Measurements from ENCODE around the gene BARHL1. TPM values are rescaled to one million over a fixed set of nuclear protein-coding genes. Genes with fewer than 3 reads are reported as not detected.

BARHL1 gene
- polyA plus RNA-seq, 1 donor from 2014 or later: not detected

- Histone ChIP-seq H3K9me2 (ENCODE audit: insufficient read depth, low read length) (no peaks in the 10 kb centered on the region), H3K27ac (ENCODE audit: low read length) (no peak overlapping the region), H3K4me3 (ENCODE audit: low read length) (no peak overlapping the region), H3K79me2 (replicated peaks; ENCODE audit: insufficient read depth, low read length) (no peaks in the 10 kb centered on the region), H3K9me3 (ENCODE audit: low read length) (no peaks in the 10 kb centered on the region), H4K20me1 (ENCODE audit: insufficient read depth) (no peaks in the 10 kb centered on the region), H3F3A (ENCODE audit: insufficient read depth, low read length, poor library complexity, severe bottlenecking) (no peaks in the 10 kb centered on the region), H3K36me3 (ENCODE audit: insufficient read depth, low read length) (no peaks in the 10 kb centered on the region), H3K27me3 (ENCODE audit: insufficient read depth, low read depth, low read length) (no peaks in the 10 kb centered on the region), H2AFZ (ENCODE audit: low read depth, low read length) (no peak overlapping the region), H3K9ac (ENCODE audit: low read length) (no peak overlapping the region), H3K4me2 (ENCODE audit: low read length) (no peak overlapping the region)
- no peak for TF ChIP-seq SMC3 (conservative IDR thresholded peaks at IDR 0.05; ENCODE audit: poor library complexity)
- TF ChIP-seq POLR2AphosphoS5 (IDR thresholded peaks at IDR 0.05): no peak
- no peak for TF ChIP-seq EZH2 (IDR thresholded peaks at IDR 0.05; ENCODE audit: borderline replicate concordance, insufficient read depth, low read length, poor library complexity, severe bottlenecking)
- TF ChIP-seq MXI1 (conservative IDR thresholded peaks at IDR 0.05; ENCODE audit: poor library complexity, severe bottlenecking): no peak
- TF ChIP-seq, protein P1, sequence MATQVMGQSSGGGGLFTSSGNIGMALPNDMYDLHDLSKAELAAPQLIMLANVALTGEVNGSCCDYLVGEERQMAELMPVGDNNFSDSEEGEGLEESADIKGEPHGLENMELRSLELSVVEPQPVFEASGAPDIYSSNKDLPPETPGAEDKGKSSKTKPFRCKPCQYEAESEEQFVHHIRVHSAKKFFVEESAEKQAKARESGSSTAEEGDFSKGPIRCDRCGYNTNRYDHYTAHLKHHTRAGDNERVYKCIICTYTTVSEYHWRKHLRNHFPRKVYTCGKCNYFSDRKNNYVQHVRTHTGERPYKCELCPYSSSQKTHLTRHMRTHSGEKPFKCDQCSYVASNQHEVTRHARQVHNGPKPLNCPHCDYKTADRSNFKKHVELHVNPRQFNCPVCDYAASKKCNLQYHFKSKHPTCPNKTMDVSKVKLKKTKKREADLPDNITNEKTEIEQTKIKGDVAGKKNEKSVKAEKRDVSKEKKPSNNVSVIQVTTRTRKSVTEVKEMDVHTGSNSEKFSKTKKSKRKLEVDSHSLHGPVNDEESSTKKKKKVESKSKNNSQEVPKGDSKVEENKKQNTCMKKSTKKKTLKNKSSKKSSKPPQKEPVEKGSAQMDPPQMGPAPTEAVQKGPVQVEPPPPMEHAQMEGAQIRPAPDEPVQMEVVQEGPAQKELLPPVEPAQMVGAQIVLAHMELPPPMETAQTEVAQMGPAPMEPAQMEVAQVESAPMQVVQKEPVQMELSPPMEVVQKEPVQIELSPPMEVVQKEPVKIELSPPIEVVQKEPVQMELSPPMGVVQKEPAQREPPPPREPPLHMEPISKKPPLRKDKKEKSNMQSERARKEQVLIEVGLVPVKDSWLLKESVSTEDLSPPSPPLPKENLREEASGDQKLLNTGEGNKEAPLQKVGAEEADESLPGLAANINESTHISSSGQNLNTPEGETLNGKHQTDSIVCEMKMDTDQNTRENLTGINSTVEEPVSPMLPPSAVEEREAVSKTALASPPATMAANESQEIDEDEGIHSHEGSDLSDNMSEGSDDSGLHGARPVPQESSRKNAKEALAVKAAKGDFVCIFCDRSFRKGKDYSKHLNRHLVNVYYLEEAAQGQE (IDR thresholded peaks at IDR 0.05; ENCODE audit: borderline replicate concordance): no peak
- TF ChIP-seq, protein P2, sequence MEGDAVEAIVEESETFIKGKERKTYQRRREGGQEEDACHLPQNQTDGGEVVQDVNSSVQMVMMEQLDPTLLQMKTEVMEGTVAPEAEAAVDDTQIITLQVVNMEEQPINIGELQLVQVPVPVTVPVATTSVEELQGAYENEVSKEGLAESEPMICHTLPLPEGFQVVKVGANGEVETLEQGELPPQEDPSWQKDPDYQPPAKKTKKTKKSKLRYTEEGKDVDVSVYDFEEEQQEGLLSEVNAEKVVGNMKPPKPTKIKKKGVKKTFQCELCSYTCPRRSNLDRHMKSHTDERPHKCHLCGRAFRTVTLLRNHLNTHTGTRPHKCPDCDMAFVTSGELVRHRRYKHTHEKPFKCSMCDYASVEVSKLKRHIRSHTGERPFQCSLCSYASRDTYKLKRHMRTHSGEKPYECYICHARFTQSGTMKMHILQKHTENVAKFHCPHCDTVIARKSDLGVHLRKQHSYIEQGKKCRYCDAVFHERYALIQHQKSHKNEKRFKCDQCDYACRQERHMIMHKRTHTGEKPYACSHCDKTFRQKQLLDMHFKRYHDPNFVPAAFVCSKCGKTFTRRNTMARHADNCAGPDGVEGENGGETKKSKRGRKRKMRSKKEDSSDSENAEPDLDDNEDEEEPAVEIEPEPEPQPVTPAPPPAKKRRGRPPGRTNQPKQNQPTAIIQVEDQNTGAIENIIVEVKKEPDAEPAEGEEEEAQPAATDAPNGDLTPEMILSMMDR (IDR thresholded peaks at IDR 0.05; ENCODE audit: poor library complexity, severe bottlenecking): no peak
- no peak for TF ChIP-seq RAD21 (conservative IDR thresholded peaks at IDR 0.05)
- no peak for TF ChIP-seq TAF1 (IDR thresholded peaks at IDR 0.05; ENCODE audit: low read depth)
- no peak for TF ChIP-seq EP300 (conservative IDR thresholded peaks at IDR 0.05; ENCODE audit: poor library complexity, severe bottlenecking)
These were observed 30.9 kb upstream of the BARHL1 start for GRCh38 chr9:132551556-132551955.

- no peak overlapping the region for H2AFZ ChIP-seq (ENCODE audit: low read depth, low read length)
- no peaks in the 10 kb centered on the region for H3K9me3 ChIP-seq (ENCODE audit: low read length)
- H3K79me2 ChIP-seq (replicated peaks; ENCODE audit: insufficient read depth, low read length): no peaks in the 10 kb centered on the region
- H3K9me2 ChIP-seq (ENCODE audit: insufficient read depth, low read length): no peaks in the 10 kb centered on the region
- TF ChIP-seq, protein P1 (IDR thresholded peaks at IDR 0.05; ENCODE audit: borderline replicate concordance): no peak
- TF ChIP-seq EZH2 (IDR thresholded peaks at IDR 0.05; ENCODE audit: borderline replicate concordance, insufficient read depth, low read length, poor library complexity, severe bottlenecking) (no peak), EP300 (conservative IDR thresholded peaks at IDR 0.05; ENCODE audit: poor library complexity, severe bottlenecking) (no peak), POLR2AphosphoS5 (IDR thresholded peaks at IDR 0.05) (no peak), TAF1 (IDR thresholded peaks at IDR 0.05; ENCODE audit: low read depth) (no peak), SMC3 (conservative IDR thresholded peaks at IDR 0.05; ENCODE audit: poor library complexity) (no peak), MXI1 (conservative IDR thresholded peaks at IDR 0.05; ENCODE audit: poor library complexity, severe bottlenecking) (no peak)
- TF ChIP-seq, protein P2 (IDR thresholded peaks at IDR 0.05; ENCODE audit: poor library complexity, severe bottlenecking): no peak
- no peaks in the 10 kb centered on the region for H3F3A ChIP-seq (ENCODE audit: insufficient read depth, low read length, poor library complexity, severe bottlenecking)
- no peaks in the 10 kb centered on the region for H3K27me3 ChIP-seq (ENCODE audit: insufficient read depth, low read depth, low read length)
- no peak overlapping the region for H3K4me3 ChIP-seq (ENCODE audit: low read length)
- no peak overlapping the region for H3K9ac ChIP-seq (ENCODE audit: low read length)
- H3K27ac ChIP-seq (ENCODE audit: low read length): no peak overlapping the region
- no peaks in the 10 kb centered on the region for H3K36me3 ChIP-seq (ENCODE audit: insufficient read depth, low read length)
- H4K20me1 ChIP-seq (ENCODE audit: insufficient read depth): no peaks in the 10 kb centered on the region
- no peak overlapping the region for H3K4me2 ChIP-seq (ENCODE audit: low read length)
These were observed 30.4 kb upstream of the BARHL1 start for GRCh38 chr9:132552041-132552440.

Measured in neural cell (in vitro differentiated cells).